ENCODE measurements around the gene SLC6A11.

- TF ChIP-seq CTCF (IDR thresholded peaks at IDR 0.05 in 8 of 11, conservative IDR thresholded peaks at IDR 0.05 in 3 of 11) (no peak), POLR2AphosphoS5 (IDR thresholded peaks at IDR 0.05) (no peak)
Observed at GRCh38 chr3:10968401-10968800, 152.4 kb downstream of the SLC6A11 start.
